Heart left ventricle (tissue), 13 donors: ENCODE data around the gene HSD11B2.

Experiments
- POLR2A ChIP-seq, 2 donors: fragments of 450-650 bp; IDR thresholded peaks; one replicate each; pipeline ENCODE4 v1.6.1; 2017; ENCODE audit warnings: antibody characterized with exemption in 2 of 2, mild to moderate bottlenecking in 2 of 2, moderate library complexity in 2 of 2
- TF ChIP-seq, protein P1 (sequence below), 12 donors: fragments of 200-600 bp; sonication (generic) in 4 of 12; IDR thresholded peaks; one replicate each; pipeline versions ENCODE4 v1.5.0 to v1.8.0; 2018 to 2022; ENCODE audit warnings: antibody characterized with exemption in 12 of 12, mild to moderate bottlenecking in 5 of 12
- donor health status: ischemic (EF 13 %, LVEDD 7.1; RV severe dilation, severe dysfunction).
- donor health status: DM: no; HTN: yes; CAD: no.
- donor health status: DM: no; HTN: no; CAD: no.
- donor health status: ischemic (EF 25% LVEDD 6.9; RV normal size, moderate dysfunction).
- donor health status: ischemic (EF 25% LVEDD 5.7; RV mildly dilated, moderate dysfunction).
- donor health status: ischemic (EF 35%, LVEDD 5.7; RV mildly dilated, moderate dysfunction).
- donor health status: nonischemic (EF 11% LVEDD 7.7; RV severe dilation, severe dysfunction).
- donor health status: DM: yes; HTN: yes; CAD: no.
- donor health status: PGD.
- donor health status: ischemic (EF 29% LVEDD 5.4; RV normal size, mild dysfunction).
- donor health status: nonischemic (EF 23%, LVEDD 6.1; RV moderate dilation, normal function).

DNA sequence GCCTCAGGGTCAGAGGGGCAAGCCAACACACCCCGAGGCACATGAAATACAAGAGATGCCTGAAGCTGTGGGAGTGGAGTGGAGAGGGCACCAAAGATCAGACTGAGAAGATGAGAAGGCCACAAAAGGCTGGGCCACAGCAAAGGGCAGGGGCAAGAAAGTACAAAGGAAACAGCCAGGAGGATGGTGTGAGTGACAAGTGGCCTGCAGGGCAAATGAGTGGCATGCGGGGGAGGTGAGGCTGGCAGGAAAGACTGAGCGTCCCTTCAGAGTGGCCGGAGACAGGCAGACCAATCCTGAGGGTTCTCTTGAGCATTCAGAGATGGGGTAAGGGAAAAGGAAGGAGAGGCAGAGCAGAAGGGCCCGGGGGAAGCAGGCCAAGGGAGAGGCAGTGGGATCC is 23.2 kb downstream of the HSD11B2 start:
- TF ChIP-seq, protein P1, sequence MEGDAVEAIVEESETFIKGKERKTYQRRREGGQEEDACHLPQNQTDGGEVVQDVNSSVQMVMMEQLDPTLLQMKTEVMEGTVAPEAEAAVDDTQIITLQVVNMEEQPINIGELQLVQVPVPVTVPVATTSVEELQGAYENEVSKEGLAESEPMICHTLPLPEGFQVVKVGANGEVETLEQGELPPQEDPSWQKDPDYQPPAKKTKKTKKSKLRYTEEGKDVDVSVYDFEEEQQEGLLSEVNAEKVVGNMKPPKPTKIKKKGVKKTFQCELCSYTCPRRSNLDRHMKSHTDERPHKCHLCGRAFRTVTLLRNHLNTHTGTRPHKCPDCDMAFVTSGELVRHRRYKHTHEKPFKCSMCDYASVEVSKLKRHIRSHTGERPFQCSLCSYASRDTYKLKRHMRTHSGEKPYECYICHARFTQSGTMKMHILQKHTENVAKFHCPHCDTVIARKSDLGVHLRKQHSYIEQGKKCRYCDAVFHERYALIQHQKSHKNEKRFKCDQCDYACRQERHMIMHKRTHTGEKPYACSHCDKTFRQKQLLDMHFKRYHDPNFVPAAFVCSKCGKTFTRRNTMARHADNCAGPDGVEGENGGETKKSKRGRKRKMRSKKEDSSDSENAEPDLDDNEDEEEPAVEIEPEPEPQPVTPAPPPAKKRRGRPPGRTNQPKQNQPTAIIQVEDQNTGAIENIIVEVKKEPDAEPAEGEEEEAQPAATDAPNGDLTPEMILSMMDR (IDR thresholded peaks at IDR 0.05), result no peak
- TF ChIP-seq POLR2A (IDR thresholded peaks at IDR 0.05), result no peak
